Measurements from ENCODE around the gene GRWD1. TPM values are rescaled to one million over a fixed set of nuclear protein-coding genes. Genes with fewer than 3 reads are reported as not detected.

GRWD1 gene
- total and polyA plus RNA-seq, 2 of the 8 experiments (the other 6 are each of a cell fraction or from before 2014, with no cell fraction given), result 36.9 to 61.9 TPM

GRCh38 chr19:48443256-48443655, 2.5 kb upstream of the GRWD1 start (continued):
- TF ChIP-seq SIN3A (conservative IDR thresholded peaks at IDR 0.05 in 1 of 2, IDR thresholded peaks at IDR 0.05 in 1 of 2; ENCODE audit: low read depth in 1 of 2, low read length in 2 of 2), result no peak
- no peak for TF ChIP-seq POLR2AphosphoS5 (IDR thresholded peaks at IDR 0.05; ENCODE audit: low read depth, low read length)
- no peak for TF ChIP-seq CHD1 (IDR thresholded peaks at IDR 0.05; ENCODE audit: low read depth, low read length)
- TF ChIP-seq GABPA (IDR thresholded peaks at IDR 0.05; ENCODE audit: borderline replicate concordance, insufficient read depth, low read length), result no peak
- no peak for TF ChIP-seq CBX8 (IDR thresholded peaks at IDR 0.05; ENCODE audit: borderline replicate concordance, low read depth, low read length)
- no peak for TF ChIP-seq HDAC6 (IDR thresholded peaks at IDR 0.05; ENCODE audit: low read depth, low read length)
- no peak for TF ChIP-seq EP300 (IDR thresholded peaks at IDR 0.05; ENCODE audit: borderline replicate concordance in 1 of 2, low read depth in 2 of 2, low read length in 2 of 2)
- TF ChIP-seq SAP30 (IDR thresholded peaks at IDR 0.05; ENCODE audit: insufficient read depth, insufficient replicate concordance, low read length), result no peak
